DMS 273 (cell line): Measurements from ENCODE around the gene NRP2.

Experiments used
- DNase-seq: peaks from one replicate; lab custom pipeline; 2025; ENCODE audit not compliant: unreplicated experiment; lab: John Stamatoyannopoulos, UW

The NRP2 gene

GRCh38 chr2:205658068-205658467 lies 24.2 kb upstream of the NRP2 start:
- no peak for DNase-seq

GRCh38 chr2:205658572-205658971 lies 23.7 kb upstream of the NRP2 start:
- no peak for DNase-seq

- peak; percentile 9 for DNase-seq
These were observed 22.4 kb upstream of the NRP2 start for GRCh38 chr2:205659922-205660321.

- peak; percentile 11 for DNase-seq
These were observed 21.7 kb upstream of the NRP2 start for GRCh38 chr2:205660521-205661124.

DNA sequence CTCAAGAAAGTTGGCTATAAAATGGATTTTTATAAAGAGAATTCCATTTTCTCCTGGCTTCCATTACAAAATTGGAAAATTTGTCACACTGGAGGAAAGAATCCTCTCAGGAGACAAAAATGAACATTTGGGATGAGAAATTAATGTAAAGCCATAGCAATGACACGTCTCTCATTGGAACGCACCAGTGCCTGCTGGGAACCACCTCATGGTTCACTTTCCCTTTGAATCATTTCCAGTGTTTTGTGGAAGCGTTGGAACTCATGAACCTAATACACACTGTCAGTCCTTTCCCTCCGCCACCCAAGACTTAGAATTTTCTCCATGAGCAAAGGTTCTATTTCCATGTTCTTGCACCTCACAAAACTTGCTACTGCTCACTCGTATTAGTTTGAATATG lies 21.0 kb upstream of the NRP2 start:
- no peak for DNase-seq

GRCh38 chr2:205662206-205662965 lies 19.9 kb upstream of the NRP2 start:
- DNase-seq: no peak

DNA sequence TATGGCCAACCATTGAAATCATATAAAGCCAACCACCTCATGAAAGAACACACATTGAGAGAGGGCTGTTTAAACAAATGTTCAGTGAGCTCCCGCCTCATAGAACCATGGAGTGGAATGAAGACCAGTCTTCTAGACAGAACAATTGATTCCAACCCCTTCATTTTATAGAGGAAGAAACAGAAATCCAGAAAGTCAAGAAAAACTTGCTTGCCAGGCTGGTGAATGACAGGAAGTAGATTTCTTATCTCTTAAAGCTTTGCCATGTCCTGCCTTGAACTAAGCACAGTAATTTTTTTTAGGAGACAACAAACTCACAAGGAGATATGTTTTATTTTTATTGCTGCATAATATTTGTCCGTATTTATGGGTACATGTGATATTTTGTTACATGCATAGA lies 16.5 kb upstream of the NRP2 start:
- no peak for DNase-seq

DNA sequence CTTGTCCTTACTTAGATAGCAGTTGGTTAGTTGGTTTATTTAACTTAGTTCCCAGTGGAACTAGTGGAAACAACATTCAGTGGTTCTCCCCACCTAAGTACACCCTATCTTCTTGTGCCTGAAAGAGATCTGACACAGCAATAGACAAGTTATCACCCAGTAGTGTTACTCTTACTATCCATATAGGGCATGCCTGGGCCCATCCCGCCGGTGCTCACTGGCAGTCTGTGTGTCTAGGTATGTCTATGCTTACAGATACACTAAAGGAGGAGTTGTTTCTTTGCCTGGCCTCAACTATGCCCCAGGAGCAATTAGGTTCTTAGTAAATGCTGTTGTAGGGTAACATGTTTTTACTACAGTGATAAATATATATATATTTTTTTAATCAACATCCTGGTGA lies 12.0 kb upstream of the NRP2 start:
- DNase-seq: no peak

DNA sequence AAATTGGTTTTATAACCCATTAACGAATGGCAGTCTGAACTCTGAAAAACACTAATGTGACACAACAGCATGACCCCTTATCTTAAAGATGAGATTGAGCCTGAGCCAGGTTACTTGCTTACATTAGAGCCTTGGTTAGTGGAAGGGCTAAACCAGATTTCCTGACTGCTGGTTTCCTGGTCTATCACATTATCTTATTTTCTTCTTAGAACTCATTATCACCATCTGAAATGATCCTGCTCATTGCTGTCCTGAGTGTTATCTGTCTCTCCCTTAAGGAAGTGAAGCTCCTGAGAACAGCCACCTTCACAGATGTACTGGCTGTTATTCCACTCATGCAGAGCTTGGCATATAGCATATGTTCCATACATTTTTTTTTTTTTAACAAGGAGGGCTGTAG lies 9.0 kb upstream of the NRP2 start:
- DNase-seq: no peak

- DNase-seq: peak; percentile 74
These were observed 6.3 kb upstream of the NRP2 start for GRCh38 chr2:205675861-205676516.

DNA sequence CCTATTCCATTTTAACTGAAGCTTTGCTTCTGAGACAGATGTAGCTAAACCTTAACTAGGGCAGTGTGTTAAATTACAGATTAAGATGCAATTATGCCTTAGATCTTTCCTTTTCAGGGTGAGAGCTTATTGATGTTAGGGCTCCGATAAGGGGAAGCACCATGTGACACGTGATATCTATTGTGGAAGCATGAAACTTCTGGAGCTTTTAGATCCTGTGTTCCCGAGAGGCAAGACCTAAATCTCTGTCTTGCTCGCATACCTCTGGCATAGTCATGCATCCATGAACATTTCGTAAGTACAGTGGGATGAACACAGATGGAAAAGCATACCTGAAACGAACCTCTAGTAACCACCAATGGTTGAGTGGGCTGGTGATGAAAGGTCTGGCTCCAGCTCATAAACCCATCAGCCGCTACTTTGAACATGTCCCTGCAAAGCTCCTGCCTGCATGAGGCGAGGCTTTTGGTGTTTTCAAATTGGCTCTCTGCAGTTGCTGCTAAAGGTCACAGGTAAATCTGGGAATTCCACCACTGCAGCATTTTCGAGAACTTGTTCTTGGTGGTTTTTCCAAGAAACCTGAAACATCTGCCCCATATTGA lies 3.7 kb upstream of the NRP2 start:
- no peak for DNase-seq

DNA sequence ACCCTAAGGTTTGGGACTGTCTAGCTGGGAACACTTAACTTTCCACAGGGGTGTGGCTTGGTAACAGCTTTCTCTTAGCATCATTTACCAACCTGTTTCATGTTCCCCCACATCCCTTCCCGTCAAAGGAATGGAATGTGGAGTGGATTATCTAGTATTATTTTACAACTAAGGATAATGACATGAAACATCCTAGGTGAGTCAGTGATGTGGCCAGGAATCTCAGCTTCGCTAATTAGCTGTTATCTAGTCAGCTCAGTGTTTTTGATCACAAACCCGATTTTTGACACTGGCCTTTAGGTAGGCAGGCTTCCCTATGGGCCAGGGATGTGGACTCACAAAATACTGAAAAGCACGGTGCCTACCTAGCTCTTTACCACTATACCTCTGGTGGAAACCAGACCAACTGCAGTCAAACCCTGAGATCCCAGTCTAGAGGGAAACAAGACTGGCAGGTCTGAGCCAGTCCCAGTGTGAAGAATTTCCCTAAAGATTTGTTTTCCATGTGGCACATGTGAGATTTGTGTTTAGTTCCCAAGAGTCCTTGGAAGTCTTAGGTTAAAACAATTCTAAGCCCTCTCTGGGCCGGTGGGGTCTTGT lies 2.8 kb upstream of the NRP2 start:
- peak; percentile 39 for DNase-seq

- peak; percentile 95 for DNase-seq
These were observed 2.2 kb upstream of the NRP2 start for GRCh38 chr2:205680067-205680466.

DNA sequence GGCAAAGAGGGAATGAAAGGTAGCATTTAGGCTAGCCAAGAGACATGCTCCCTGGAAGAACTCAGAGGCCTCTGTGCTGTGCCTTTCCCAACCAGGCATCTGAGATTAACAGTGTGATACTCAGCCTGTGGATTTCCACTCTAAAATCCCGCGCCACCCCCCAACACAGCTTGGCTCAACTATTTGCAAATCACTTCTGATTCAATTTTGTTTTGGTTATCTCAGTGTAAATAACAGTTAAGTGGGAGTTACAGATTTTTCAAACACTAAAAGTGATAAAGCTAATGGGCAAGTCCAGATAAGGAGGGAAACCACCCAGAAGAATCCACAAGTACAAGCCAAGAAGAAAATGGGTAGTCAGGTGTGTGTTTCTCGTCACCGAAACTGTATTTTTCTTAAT lies 1.4 kb upstream of the NRP2 start:
- no peak for DNase-seq

DNA sequence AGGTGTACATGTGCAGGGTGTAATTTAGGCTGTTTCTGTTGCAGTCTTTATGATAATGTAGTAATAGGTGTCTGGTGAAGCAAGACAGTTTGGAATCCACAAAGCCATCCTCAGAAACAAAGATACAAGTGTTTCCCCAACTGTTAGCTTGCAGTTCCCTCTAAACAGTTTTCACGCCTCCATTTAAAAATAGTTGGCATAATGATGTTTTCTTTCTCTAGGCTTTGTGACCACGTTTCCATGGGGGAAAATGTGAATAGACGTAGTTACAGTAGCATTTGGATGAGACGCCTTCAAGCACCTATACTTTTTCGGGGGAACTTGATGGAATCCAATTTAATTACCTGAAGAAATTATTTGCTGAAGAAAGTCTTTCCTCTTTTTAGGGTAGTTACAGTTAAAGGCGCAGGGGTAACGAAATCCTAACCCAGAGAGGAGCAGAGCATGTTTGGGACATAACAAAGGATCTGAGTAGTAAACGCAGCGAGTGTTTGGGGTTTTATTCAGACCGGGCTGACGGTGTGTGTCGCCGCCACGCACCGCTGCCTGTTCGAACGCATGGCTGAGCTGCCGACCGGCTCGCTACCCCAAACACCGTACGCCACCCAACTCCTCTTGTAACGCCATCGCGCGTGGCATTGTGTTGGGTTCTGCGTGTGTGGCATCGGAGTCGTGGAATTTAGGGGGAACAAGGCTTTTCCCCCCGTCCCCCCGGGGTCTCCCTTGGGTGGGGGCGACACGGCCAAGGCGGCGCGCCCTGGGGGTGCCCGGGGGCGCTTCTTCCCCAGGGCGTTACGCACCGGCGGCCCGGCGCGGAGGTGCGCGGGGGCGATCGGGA lies 681 bp upstream of the NRP2 start:
- peak; percentile 38 for DNase-seq

- peak; percentile 50 for DNase-seq
These were observed 735 bp downstream of the NRP2 start for GRCh38 chr2:205682971-205683501.

GRCh38 chr2:205683502-205684367 lies 1.4 kb downstream of the NRP2 start:
- DNase-seq: peak; percentile 45

DNA sequence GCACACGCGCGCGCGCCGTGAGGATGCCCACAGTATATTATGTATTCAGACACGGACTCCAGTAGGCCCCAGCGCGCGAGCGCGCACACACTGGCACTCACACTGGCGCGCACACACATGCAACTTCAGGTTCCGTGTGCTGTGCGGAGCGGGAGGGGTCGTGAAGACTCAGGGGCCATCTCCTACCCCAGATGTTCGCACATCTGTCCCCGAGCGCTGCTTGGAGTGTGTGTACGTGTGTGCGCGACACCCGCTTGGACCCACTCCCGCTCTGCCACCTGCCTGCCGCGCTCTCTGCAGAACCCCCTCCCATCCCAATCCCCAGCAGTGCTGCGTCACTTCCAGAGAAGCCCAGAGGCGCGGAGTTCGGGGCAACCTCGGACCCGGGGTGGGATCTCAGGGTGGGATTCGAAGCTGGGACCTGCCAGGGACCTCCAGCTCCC lies 2.6 kb downstream of the NRP2 start:
- peak; percentile 67 for DNase-seq

DNA sequence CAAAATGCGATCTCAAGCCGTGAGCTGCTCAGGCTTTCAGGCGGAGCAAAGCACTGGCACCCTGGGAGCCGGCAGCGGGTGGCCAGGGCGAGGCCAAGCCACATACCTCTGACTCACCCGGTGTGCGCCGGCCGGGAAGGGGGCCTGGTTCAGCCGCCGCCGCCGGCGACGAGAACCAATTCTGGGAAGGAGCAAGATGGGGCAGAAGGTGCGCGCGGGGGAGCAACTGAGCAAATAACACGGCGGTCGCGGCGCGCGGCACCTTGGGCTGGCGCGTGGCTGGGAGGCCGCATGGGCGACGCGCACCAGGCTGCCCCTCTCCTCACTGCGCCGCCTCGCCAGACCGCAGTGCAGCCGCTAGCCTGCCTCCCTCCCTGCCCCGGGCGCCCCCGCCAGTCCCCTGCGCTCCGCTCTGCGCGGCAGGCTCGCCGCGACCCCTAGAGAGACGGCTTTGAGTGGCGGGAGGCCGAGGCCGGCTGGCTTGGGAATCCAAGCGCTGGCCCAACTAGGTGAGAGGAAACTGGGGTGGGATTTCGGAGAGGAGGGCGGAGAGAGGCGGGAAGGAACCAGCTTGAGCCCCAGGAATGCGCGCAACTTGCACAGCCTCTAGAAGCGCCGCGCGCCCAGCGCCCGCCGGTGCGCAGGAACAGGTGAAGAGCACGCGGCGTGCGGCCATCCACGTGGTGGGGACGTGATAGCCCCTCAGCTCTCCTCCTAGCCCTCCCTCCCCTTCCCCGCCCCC lies 3.2 kb downstream of the NRP2 start:
- DNase-seq: peak; percentile 84
